K562 (cell line): Measurements from ENCODE around the gene FMN2. TPM values are rescaled to one million over a fixed set of nuclear protein-coding genes. Genes with fewer than 3 reads are reported as not detected.

Source experiments
- ATAC-seq: fragments of 200-7000 bp; cut with Tn5 transposase; 3 replicates; pipeline ENCODE4 v1.9.1; 2020; ENCODE audit warnings: moderate library complexity
- BruUV-seq: library from RNA; stranded (reverse); fragments of 400-500 nt; replicated peaks from 2 replicates; lab custom pipeline; 2021; lab: Mats Ljungman, UMichigan
- CTCF ChIA-PET: fragments of 300-600 bp; formaldehyde crosslinking; extraction: SDS; loops from one replicate; lab custom pipeline; 2021; ENCODE audit warnings: low intra/inter-chr PET ratio; lab: Yijun Ruan, JAX
- POLR2A ChIA-PET: fragments of 300-600, 350-650 bp; sonication (Branson Sonifier 250); formaldehyde crosslinking; extraction: SDS; loops from one replicate; lab custom pipeline; 2021; ENCODE audit warnings: antibody characterized with exemption, inconsistent platforms; lab: Yijun Ruan, JAX
- DNase-seq, 4 experiments: peaks; one replicate each; pipeline versions ENCODE4 v3.0.0 to v3.0.0-alpha.2; 2011 to 2018; ENCODE audit warnings: low spot score in 3 of 4, mixed read lengths in 3 of 4; ENCODE audit errors: extremely low read depth in 1 of 4
- FAIRE-seq: peaks from 2 replicates; lab custom pipeline; 2011; peaks lifted over from hg19 to GRCh38; lab: Jason Lieb, UNC
- H2AFZ ChIP-seq: 2 replicates; pipeline ENCODE4 v1.6.0; 2011; ENCODE audit warnings: low read depth, low read length, control low read depth, inconsistent platforms
- H3K27ac ChIP-seq: fragments of 200-600 bp; 3 replicates; pipeline ENCODE4 v1.8.0; 2011; ENCODE audit warnings: low read depth, mild to moderate bottlenecking, control low read depth, inconsistent platforms, low read length, moderate library complexity, mixed read lengths; ENCODE audit errors: extremely low read depth
- H3K27me3 ChIP-seq, 2 experiments: fragments of 300-600 bp in 1 of 2; 2 replicates in 1 of 2; 3 replicates in 1 of 2; pipeline versions ENCODE4 v1.6.0 to v1.8.0; 2011; ENCODE audit warnings: inconsistent platforms in 2 of 2, low read length in 2 of 2, mild to moderate bottlenecking in 1 of 2, mixed read lengths in 1 of 2, moderate library complexity in 1 of 2; ENCODE audit not compliant: control insufficient read depth in 2 of 2, insufficient read depth in 2 of 2
- H3K36me3 ChIP-seq: fragments of 300-600 bp; 3 replicates; pipeline ENCODE4 v1.8.0; 2011; ENCODE audit warnings: mild to moderate bottlenecking, low read length, inconsistent platforms; ENCODE audit not compliant: control insufficient read depth, insufficient read depth
- H3K4me1 ChIP-seq, 2 experiments: fragments of 200-600 bp in 1 of 2; replicated peaks in 1 of 2; 2 replicates in 1 of 2; 3 replicates in 1 of 2; pipeline versions ENCODE4 v1.5.1 to v1.8.0; 2011; ENCODE audit warnings: inconsistent platforms in 2 of 2, low read length in 2 of 2, mild to moderate bottlenecking in 1 of 2, mixed read lengths in 1 of 2, moderate library complexity in 1 of 2; ENCODE audit not compliant: control insufficient read depth in 2 of 2, insufficient read depth in 2 of 2
- H3K4me2 ChIP-seq: 2 replicates; pipeline ENCODE4 v1.6.1; 2011; ENCODE audit warnings: low read length, control low read depth, inconsistent platforms, mixed read lengths; ENCODE audit not compliant: insufficient read depth
- H3K4me3 ChIP-seq: fragments of 200-600 bp; sonication (generic), shearing (Covaris generic); 2 replicates; pipeline ENCODE4 v1.5.1; 2016; ENCODE audit warnings: control low read depth, inconsistent platforms
- H3K79me2 ChIP-seq: fragments of 200-600 bp; 3 replicates; pipeline ENCODE4 v1.8.0; 2011; ENCODE audit warnings: low read length, inconsistent platforms; ENCODE audit not compliant: control insufficient read depth, insufficient read depth
- H3K9ac ChIP-seq, 2 experiments: 2 replicates each; pipeline versions ENCODE4 v1.6.0 to v1.6.1; 2011; ENCODE audit warnings: low read depth in 2 of 2, low read length in 2 of 2, control low read depth in 1 of 2, inconsistent platforms in 1 of 2, mild to moderate bottlenecking in 1 of 2, mixed read lengths in 1 of 2; ENCODE audit not compliant: insufficient read depth in 1 of 2
- H3K9me1 ChIP-seq: one replicate; pipeline ENCODE4 v1.6.0; 2011; ENCODE audit warnings: inconsistent platforms, mild to moderate bottlenecking, low read length, moderate library complexity; ENCODE audit not compliant: control insufficient read depth, insufficient read depth
- H3K9me3 ChIP-seq: replicated peaks from 2 replicates; pipeline ENCODE4 v1.5.1; 2011; ENCODE audit warnings: low read depth, low read length, inconsistent platforms; ENCODE audit not compliant: control insufficient read depth, insufficient read depth
- H4K20me1 ChIP-seq: replicated peaks from 2 replicates; pipeline ENCODE4 v1.6.1; 2011; ENCODE audit warnings: low read length, inconsistent platforms, mixed read lengths; ENCODE audit not compliant: control insufficient read depth, insufficient read depth
- CBX3 ChIP-seq, 2 experiments: IDR thresholded peaks; 1 replicate in 1 of 2; 2 replicates in 1 of 2; pipeline ENCODE4 v1.6.1; 2012; ENCODE audit warnings: inconsistent platforms in 2 of 2, low read length in 2 of 2, borderline replicate concordance in 1 of 2, control low read depth in 1 of 2
- LEF1 ChIP-seq: fragments of 450-650 bp; IDR thresholded peaks from 2 replicates; pipeline ENCODE4 v1.6.1; 2016; ENCODE audit warnings: mild to moderate bottlenecking
- MTF1 ChIP-seq: fragments of 250-450 bp; sonication (Bioruptor Pico); IDR thresholded peaks from 2 replicates; pipeline ENCODE4 v1.9.0; 2021; ENCODE audit warnings: moderate library complexity, mild to moderate bottlenecking, inconsistent platforms, borderline replicate concordance
- NCOA2 ChIP-seq, 2 experiments: fragments of 450-650 bp; IDR thresholded peaks; 2 replicates each; pipeline ENCODE4 v1.6.1; 2018; ENCODE audit warnings: mild to moderate bottlenecking in 2 of 2, moderate library complexity in 1 of 2; ENCODE audit not compliant: partially characterized antibody in 2 of 2
- RBM15 ChIP-seq: fragments of 200-400 bp; formaldehyde crosslinking; IDR thresholded peaks from 2 replicates; pipeline ENCODE4 v1.6.1; 2018; ENCODE audit warnings: mild to moderate bottlenecking, low read length, moderate library complexity; ENCODE audit not compliant: insufficient read depth
- RBM17 ChIP-seq: fragments of 200-400 bp; formaldehyde crosslinking; IDR thresholded peaks from 2 replicates; pipeline ENCODE4 v1.6.1; 2017; ENCODE audit warnings: low read depth, mild to moderate bottlenecking, low read length, borderline replicate concordance
- SNIP1 ChIP-seq: fragments of 450-650 bp; IDR thresholded peaks from 2 replicates; pipeline ENCODE4 v1.7.1; 2017; ENCODE audit warnings: low read depth, mild to moderate bottlenecking
- STAT5A ChIP-seq: IDR thresholded peaks from 2 replicates; pipeline ENCODE4 v1.6.1; 2012; ENCODE audit warnings: low read length, inconsistent platforms, borderline replicate concordance
- ZNF124 ChIP-seq: sonication (generic); formaldehyde crosslinking; IDR thresholded peaks from 2 replicates; pipeline ENCODE4 v1.8.1; 2022; ENCODE audit warnings: missing genetic modification reagents
- ZNF830 ChIP-seq: fragments of 250-450 bp; sonication (Bioruptor Pico); IDR thresholded peaks from 2 replicates; pipeline ENCODE4 v1.5.0; 2021; ENCODE audit warnings: mild to moderate bottlenecking
- WGBS: fragments of 100-300 bp; shearing (Covaris generic); methylation state at CpG from one replicate; pipeline ENCODE4 v1.1.6; 2016; ENCODE audit warnings: low coverage, mixed read lengths; ENCODE audit not compliant: insufficient coverage; ENCODE audit errors: missing lambda C conversion rate; 5-methylcytosine and 5-hydroxymethylcytosine counted together
- in situ Hi-C: fragments of 300-500 bp; cut with MboI; formaldehyde crosslinking; loops from 4 replicates; pipeline ENCODE4 v1.15.0; 2018; ENCODE audit warnings: inconsistent platforms, mixed read lengths
- intact Hi-C: fragments of 100-400 bp; cut with micrococcal nuclease; formaldehyde crosslinking; loops from 2 replicates; pipeline ENCODE4 v1.14.2; 2022
- polyA plus RNA-seq, 8 experiments: library from polyadenylated mRNA; depleted of rRNA in 4 of 8; stranded (reverse) in 5 of 8; unstranded in 3 of 8; fragments of >200 nt; fragmentation: Nextera tagmentation in 2 of 8; fragmentation: Illumina TruSeq in 1 of 8; extraction: Ambion mirVana in 2 of 8; extraction: Trizol in 1 of 8; gene quantifications; 2 replicates each; pipeline versions ENCODE4 v1.2.1 to v1.2.3, GENCODE V29; 2011 to 2014; ENCODE audit warnings: inconsistent platforms in 1 of 8, missing spikeins in 1 of 8
- total RNA-seq, 7 experiments: library from RNA; depleted of rRNA in 6 of 7; stranded (reverse); fragments of >200 nt in 6 of 7; fragmentation: Illumina TruSeq in 2 of 7; extraction: Trizol in 2 of 7; gene quantifications; 2 replicates each; pipeline versions ENCODE4 v1.2.1 to v1.2.3, GENCODE V29; 2011 to 2021; ENCODE audit warnings: low replicate concordance in 1 of 7
- TF ChIP-seq, protein P1 (sequence below): fragments of 450-650 bp; IDR thresholded peaks from 2 replicates; pipeline ENCODE4 v1.6.1; 2018; ENCODE audit not compliant: partially characterized antibody
- TF ChIP-seq, protein P2 (sequence below): sonication (generic); formaldehyde crosslinking; IDR thresholded peaks from 2 replicates; pipeline ENCODE4 v1.8.0; 2023; ENCODE audit warnings: missing genetic modification reagents, mild to moderate bottlenecking, borderline replicate concordance

Gene FMN2
- total and polyA plus RNA-seq, 9 of the 15 experiments (the other 6 are each of a cell fraction or from before 2014, with no cell fraction given): 0.15 to 0.45 (median 0.16) TPM; not detected in 3

- Histone ChIP-seq H3K36me3 (no peaks in the 10 kb centered on the region), H3K27ac (no peak overlapping the region), H3K4me2 (no peak overlapping the region), H4K20me1 (no peaks in the 10 kb centered on the region), H2AFZ (no peak overlapping the region), H3K79me2 (no peaks in the 10 kb centered on the region), H3K27me3 (no peaks in the 10 kb centered on the region), H3K9ac (no peak overlapping the region)
- CTCF ChIA-PET: no interaction called here
- 10% methylated on average over 3 of the region's 3 CpGs for WGBS
- no peak for ATAC-seq
- TF ChIP-seq STAT5A (no peak), CBX3 (IDR thresholded peaks at IDR 0.05; ENCODE audit: borderline replicate concordance in 1 of 2, low read length in 2 of 2) (no peak), ZNF830 (no peak), RBM15 (no peak), MTF1 (CRISPR knock-in tag) (no peak), LEF1 (no peak), NCOA2 (IDR thresholded peaks at IDR 0.05; ENCODE audit: partially characterized antibody in 2 of 2) (no peak), SNIP1 (no peak), ZNF124 (no peak), RBM17 (no peak)
- TF ChIP-seq, protein P1, sequence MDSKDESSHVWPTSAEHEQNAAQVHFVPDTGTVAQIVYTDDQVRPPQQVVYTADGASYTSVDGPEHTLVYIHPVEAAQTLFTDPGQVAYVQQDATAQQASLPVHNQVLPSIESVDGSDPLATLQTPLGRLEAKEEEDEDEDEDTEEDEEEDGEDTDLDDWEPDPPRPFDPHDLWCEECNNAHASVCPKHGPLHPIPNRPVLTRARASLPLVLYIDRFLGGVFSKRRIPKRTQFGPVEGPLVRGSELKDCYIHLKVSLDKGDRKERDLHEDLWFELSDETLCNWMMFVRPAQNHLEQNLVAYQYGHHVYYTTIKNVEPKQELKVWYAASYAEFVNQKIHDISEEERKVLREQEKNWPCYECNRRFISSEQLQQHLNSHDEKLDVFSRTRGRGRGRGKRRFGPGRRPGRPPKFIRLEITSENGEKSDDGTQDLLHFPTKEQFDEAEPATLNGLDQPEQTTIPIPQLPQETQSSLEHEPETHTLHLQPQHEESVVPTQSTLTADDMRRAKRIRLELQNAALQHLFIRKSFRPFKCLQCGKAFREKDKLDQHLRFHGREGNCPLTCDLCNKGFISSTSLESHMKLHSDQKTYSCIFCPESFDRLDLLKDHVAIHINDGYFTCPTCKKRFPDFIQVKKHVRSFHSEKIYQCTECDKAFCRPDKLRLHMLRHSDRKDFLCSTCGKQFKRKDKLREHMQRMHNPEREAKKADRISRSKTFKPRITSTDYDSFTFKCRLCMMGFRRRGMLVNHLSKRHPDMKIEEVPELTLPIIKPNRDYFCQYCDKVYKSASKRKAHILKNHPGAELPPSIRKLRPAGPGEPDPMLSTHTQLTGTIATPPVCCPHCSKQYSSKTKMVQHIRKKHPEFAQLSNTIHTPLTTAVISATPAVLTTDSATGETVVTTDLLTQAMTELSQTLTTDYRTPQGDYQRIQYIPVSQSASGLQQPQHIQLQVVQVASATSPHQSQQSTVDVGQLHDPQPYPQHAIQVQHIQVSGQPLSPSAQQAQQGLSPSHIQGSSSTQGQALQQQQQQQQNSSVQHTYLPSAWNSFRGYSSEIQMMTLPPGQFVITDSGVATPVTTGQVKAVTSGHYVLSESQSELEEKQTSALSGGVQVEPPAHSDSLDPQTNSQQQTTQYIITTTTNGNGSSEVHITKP: no peak
- TF ChIP-seq, protein P2, sequence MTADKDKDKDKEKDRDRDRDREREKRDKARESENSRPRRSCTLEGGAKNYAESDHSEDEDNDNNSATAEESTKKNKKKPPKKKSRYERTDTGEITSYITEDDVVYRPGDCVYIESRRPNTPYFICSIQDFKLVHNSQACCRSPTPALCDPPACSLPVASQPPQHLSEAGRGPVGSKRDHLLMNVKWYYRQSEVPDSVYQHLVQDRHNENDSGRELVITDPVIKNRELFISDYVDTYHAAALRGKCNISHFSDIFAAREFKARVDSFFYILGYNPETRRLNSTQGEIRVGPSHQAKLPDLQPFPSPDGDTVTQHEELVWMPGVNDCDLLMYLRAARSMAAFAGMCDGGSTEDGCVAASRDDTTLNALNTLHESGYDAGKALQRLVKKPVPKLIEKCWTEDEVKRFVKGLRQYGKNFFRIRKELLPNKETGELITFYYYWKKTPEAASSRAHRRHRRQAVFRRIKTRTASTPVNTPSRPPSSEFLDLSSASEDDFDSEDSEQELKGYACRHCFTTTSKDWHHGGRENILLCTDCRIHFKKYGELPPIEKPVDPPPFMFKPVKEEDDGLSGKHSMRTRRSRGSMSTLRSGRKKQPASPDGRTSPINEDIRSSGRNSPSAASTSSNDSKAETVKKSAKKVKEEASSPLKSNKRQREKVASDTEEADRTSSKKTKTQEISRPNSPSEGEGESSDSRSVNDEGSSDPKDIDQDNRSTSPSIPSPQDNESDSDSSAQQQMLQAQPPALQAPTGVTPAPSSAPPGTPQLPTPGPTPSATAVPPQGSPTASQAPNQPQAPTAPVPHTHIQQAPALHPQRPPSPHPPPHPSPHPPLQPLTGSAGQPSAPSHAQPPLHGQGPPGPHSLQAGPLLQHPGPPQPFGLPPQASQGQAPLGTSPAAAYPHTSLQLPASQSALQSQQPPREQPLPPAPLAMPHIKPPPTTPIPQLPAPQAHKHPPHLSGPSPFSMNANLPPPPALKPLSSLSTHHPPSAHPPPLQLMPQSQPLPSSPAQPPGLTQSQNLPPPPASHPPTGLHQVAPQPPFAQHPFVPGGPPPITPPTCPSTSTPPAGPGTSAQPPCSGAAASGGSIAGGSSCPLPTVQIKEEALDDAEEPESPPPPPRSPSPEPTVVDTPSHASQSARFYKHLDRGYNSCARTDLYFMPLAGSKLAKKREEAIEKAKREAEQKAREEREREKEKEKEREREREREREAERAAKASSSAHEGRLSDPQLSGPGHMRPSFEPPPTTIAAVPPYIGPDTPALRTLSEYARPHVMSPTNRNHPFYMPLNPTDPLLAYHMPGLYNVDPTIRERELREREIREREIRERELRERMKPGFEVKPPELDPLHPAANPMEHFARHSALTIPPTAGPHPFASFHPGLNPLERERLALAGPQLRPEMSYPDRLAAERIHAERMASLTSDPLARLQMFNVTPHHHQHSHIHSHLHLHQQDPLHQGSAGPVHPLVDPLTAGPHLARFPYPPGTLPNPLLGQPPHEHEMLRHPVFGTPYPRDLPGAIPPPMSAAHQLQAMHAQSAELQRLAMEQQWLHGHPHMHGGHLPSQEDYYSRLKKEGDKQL (CRISPR knock-in tag): no peak
- TF ChIP-seq, all 486 proteins: peak for 0
- intact Hi-C loops (no loop called here), in situ Hi-C loops (no loop called here)
- FAIRE-seq: no peak
- no peak for DNase-seq
- H3K4me1 ChIP-seq: no peaks in the 10 kb centered on the region
- no peaks in the 10 kb centered on the region for H3K9me1 ChIP-seq
- BruUV-seq: no TSS peak
- no peak overlapping the region for H3K4me3 ChIP-seq
- POLR2A ChIA-PET: no interaction called here
- no peaks in the 10 kb centered on the region for H3K9me3 ChIP-seq
Measured at GRCh38 chr1:240462277-240462676, 370.6 kb downstream of the FMN2 start.
